NCI-H69 (cell line): ENCODE results near the gene TTLL11.
"Not testable (repeated sequence)": the region's sequence is repeated elsewhere in the genome, so short reads cannot be mapped to it uniquely, and the experiment has no call there.

Experiments
- DNase-seq: peaks from one replicate; lab custom pipeline; 2025; lab: John Stamatoyannopoulos, UW

The TTLL11 gene

GRCh38 chr9:122084026-122084675, 9.0 kb downstream of the TTLL11 start:
- no peak for DNase-seq

GRCh38 chr9:122080986-122081385, 12.1 kb downstream of the TTLL11 start:
- no peak for DNase-seq

GRCh38 chr9:122078557-122078956, 14.6 kb downstream of the TTLL11 start:
- no peak for DNase-seq

- DNase-seq, result no peak
These were observed 16.3 kb downstream of the TTLL11 start for GRCh38 chr9:122076773-122077172.

- DNase-seq, result no peak
These were observed 17.0 kb downstream of the TTLL11 start for GRCh38 chr9:122076117-122076516.

GRCh38 chr9:122075135-122076030, 17.7 kb downstream of the TTLL11 start:
- no peak for DNase-seq

GRCh38 chr9:122071715-122072114, 21.4 kb downstream of the TTLL11 start:
- DNase-seq, result no peak

- DNase-seq, result no peak
These were observed 22.2 kb downstream of the TTLL11 start for GRCh38 chr9:122070728-122071515.

GRCh38 chr9:122066680-122067079, 26.4 kb downstream of the TTLL11 start:
- DNase-seq, result not testable (repeated sequence)

GRCh38 chr9:122065923-122066629, 27.0 kb downstream of the TTLL11 start:
- DNase-seq, result peak; percentile 41

GRCh38 chr9:122060481-122060880, 32.6 kb downstream of the TTLL11 start:
- no peak for DNase-seq

- no peak for DNase-seq
These were observed 33.2 kb downstream of the TTLL11 start for GRCh38 chr9:122059955-122060324.

- DNase-seq, result no peak
These were observed 33.7 kb downstream of the TTLL11 start for GRCh38 chr9:122059214-122059954.

- peak; percentile 81 for DNase-seq
These were observed 34.4 kb downstream of the TTLL11 start for GRCh38 chr9:122058709-122059108.

GRCh38 chr9:122058051-122058450, 35.1 kb downstream of the TTLL11 start:
- DNase-seq, result peak; percentile 57

- DNase-seq, result no peak
These were observed 35.9 kb downstream of the TTLL11 start for GRCh38 chr9:122057211-122057610.

- DNase-seq, result no peak
These were observed 36.6 kb downstream of the TTLL11 start for GRCh38 chr9:122056484-122056883.

GRCh38 chr9:122055701-122056100, 37.4 kb downstream of the TTLL11 start:
- DNase-seq, result no peak

- peak; percentile 68 for DNase-seq
These were observed 39.3 kb downstream of the TTLL11 start for GRCh38 chr9:122053567-122054350.

GRCh38 chr9:122053064-122053463, 40.0 kb downstream of the TTLL11 start:
- DNase-seq, result peak; percentile 38
